Uterus (tissue), 4 donors: Measurements from ENCODE around the gene CACNA1D. TPM values are rescaled to one million over a fixed set of nuclear protein-coding genes. Genes with fewer than 3 reads are reported as not detected.

ENCODE experiments used
- DNase-seq, 2 donors: peaks; one replicate each; pipeline ENCODE4 v3.0.0-alpha.2; 2019 to 2020
- H3K27ac ChIP-seq, 2 donors: fragments of 200-600 bp; sonication (generic); 1 replicate in 1 of 2; 2 replicates in 1 of 2; pipeline ENCODE4 v1.5.1; 2016 to 2018
- H3K27me3 ChIP-seq, 2 donors: fragments of 200-600 bp; sonication (generic); one replicate each; pipeline ENCODE4 v1.5.1; 2018 to 2019; ENCODE audit warnings: control low read depth in 1 of 2
- H3K36me3 ChIP-seq, 2 donors: fragments of 200-600 bp; sonication (generic); one replicate each; pipeline ENCODE4 v1.5.1; 2019; ENCODE audit warnings: control low read depth in 1 of 2
- H3K4me1 ChIP-seq, 2 donors: fragments of 200-600 bp; sonication (generic); one replicate each; pipeline ENCODE4 v1.5.1; 2018 to 2019; ENCODE audit warnings: control low read depth in 1 of 2
- H3K4me3 ChIP-seq, 2 donors: fragments of 200-600 bp; sonication (generic); 1 replicate in 1 of 2; 2 replicates in 1 of 2; pipeline ENCODE4 v1.5.1; 2018 to 2019; ENCODE audit warnings: mild to moderate bottlenecking in 1 of 2
- H3K9me3 ChIP-seq, 2 donors: fragments of 200-600 bp; sonication (generic); one replicate each; pipeline ENCODE4 v1.5.1; 2019; ENCODE audit warnings: control low read depth in 1 of 2
- CTCF ChIP-seq, 4 experiments: fragments of 200-600 bp in 2 of 4; fragments of 450-650 bp in 2 of 4; sonication (generic) in 2 of 4; IDR thresholded peaks; one replicate each; pipeline ENCODE4 v1.5.1; 2016 to 2019; ENCODE audit warnings: antibody characterized with exemption in 4 of 4, mild to moderate bottlenecking in 2 of 4, moderate library complexity in 1 of 4
- POLR2A ChIP-seq, 2 donors: fragments of 450-650 bp; IDR thresholded peaks; one replicate each; pipeline ENCODE4 v1.6.1; 2016; ENCODE audit warnings: antibody characterized with exemption in 2 of 2, mild to moderate bottlenecking in 1 of 2, moderate library complexity in 1 of 2
- intact Hi-C: fragments of 100-400 bp; cut with DNase I; formaldehyde crosslinking; loops from one replicate; pipeline ENCODE4 v1.15.1; 2023; ENCODE audit warnings: low total_unique reads
- total RNA-seq, 4 donors: library from RNA; depleted of rRNA in 3 of 4; stranded (reverse); fragments of >200 nt in 3 of 4; gene quantifications; one replicate each; pipeline versions ENCODE4 v1.1.0 to v1.2.4, GENCODE V29; 2014 to 2023
- donor health status: DM: yes; HTN: yes; CAD: no.

Gene CACNA1D
- total RNA-seq, 4 donors from 2014 or later = 0.88 to 97.5 (median 63.4) TPM

- no peak for DNase-seq
- Histone ChIP-seq H3K4me3 (no peak overlapping the region), H3K27me3 (no peaks in the 10 kb centered on the region), H3K36me3 (no peaks in the 10 kb centered on the region), H3K9me3 (no peaks in the 10 kb centered on the region), H3K27ac (peak overlapping the region in 1 of 2 donors; percentile 37), H3K4me1 (no peaks in the 10 kb centered on the region)
- TF ChIP-seq POLR2A (IDR thresholded peaks at IDR 0.05) (no peak), CTCF (IDR thresholded peaks at IDR 0.05) (no peak)
- intact Hi-C loops = no loop called here
These were observed 312.0 kb downstream of the CACNA1D start for GRCh38 chr3:53806182-53807116.

GRCh38 chr3:53807117-53807810 is 312.9 kb downstream of the CACNA1D start:
- Histone ChIP-seq H3K27me3 (no peaks in the 10 kb centered on the region), H3K27ac (no peak overlapping the region), H3K36me3 (no peaks in the 10 kb centered on the region), H3K4me1 (no peaks in the 10 kb centered on the region), H3K9me3 (no peaks in the 10 kb centered on the region), H3K4me3 (no peak overlapping the region)
- DNase-seq = no peak
- TF ChIP-seq POLR2A (IDR thresholded peaks at IDR 0.05) = no peak
- TF ChIP-seq CTCF (IDR thresholded peaks at IDR 0.05) = no peak
- intact Hi-C loops = no loop called here

GRCh38 chr3:53808496-53808895 is 314.1 kb downstream of the CACNA1D start:
- Histone ChIP-seq H3K27me3 (no peaks in the 10 kb centered on the region), H3K4me1 (no peaks in the 10 kb centered on the region), H3K4me3 (no peak overlapping the region), H3K27ac (no peak overlapping the region), H3K9me3 (no peaks in the 10 kb centered on the region), H3K36me3 (no peaks in the 10 kb centered on the region)
- no peak for TF ChIP-seq POLR2A (IDR thresholded peaks at IDR 0.05)
- TF ChIP-seq CTCF (IDR thresholded peaks at IDR 0.05) = no peak
- no peak for DNase-seq
- intact Hi-C loops = no loop called here

GRCh38 chr3:53809267-53809666 is 314.9 kb downstream of the CACNA1D start:
- H3K27ac ChIP-seq = no peak overlapping the region
- intact Hi-C loops = no loop called here

More at GRCh38 chr3:53809267-53809666, 314.9 kb downstream of the CACNA1D start:
- no peak for DNase-seq
- Histone ChIP-seq H3K36me3 (no peaks in the 10 kb centered on the region), H3K4me1 (no peaks in the 10 kb centered on the region), H3K4me3 (no peak overlapping the region), H3K9me3 (no peaks in the 10 kb centered on the region), H3K27me3 (no peaks in the 10 kb centered on the region)
- no peak for TF ChIP-seq CTCF (IDR thresholded peaks at IDR 0.05)
- no peak for TF ChIP-seq POLR2A (IDR thresholded peaks at IDR 0.05)
